SK-N-SH (cell line): ENCODE results near the gene CRHBP. TPM values are rescaled to one million over a fixed set of nuclear protein-coding genes. Genes with fewer than 3 reads are reported as not detected.
"Not testable (repeated sequence)": the region's sequence is repeated elsewhere in the genome, so short reads cannot be mapped to it uniquely, and the experiment has no call there.

ENCODE experiments used
- CTCF ChIA-PET: fragments of 300-600, 350-600 bp; formaldehyde crosslinking; extraction: SDS; loops from one replicate; lab custom pipeline; 2021; lab: Yijun Ruan, JAX
- POLR2A ChIA-PET: fragments of 350-600 bp; sonication (Branson Sonifier 250); formaldehyde crosslinking; extraction: SDS; loops from one replicate; lab custom pipeline; 2020; ENCODE audit warnings: antibody characterized with exemption, inconsistent platforms; lab: Yijun Ruan, JAX
- DNase-seq: peaks from one replicate; pipeline ENCODE4 v3.0.0; 2012
- H2AFZ ChIP-seq: fragments of 200-600 bp; sonication (generic); 2 replicates; pipeline ENCODE4 v1.8.1; 2016; ENCODE audit warnings: antibody characterized with exemption, mild to moderate bottlenecking, low read depth
- H3F3A ChIP-seq: fragments of 200-600 bp; sonication (generic); replicated peaks from 2 replicates; pipeline ENCODE3; 2016; ENCODE audit warnings: antibody characterized with exemption, mild to moderate bottlenecking; ENCODE audit not compliant: insufficient read depth
- H3K27ac ChIP-seq, 2 experiments: fragments of 200-500 bp in 1 of 2; fragments of 200-600 bp in 1 of 2; sonication (Bioruptor generic) in 1 of 2; sonication (generic), shearing (Covaris generic) in 1 of 2; 2 replicates each; pipeline versions ENCODE4 v1.5.1 to v1.6.1; 2014 to 2016; ENCODE audit warnings: low read depth in 2 of 2, inconsistent platforms in 1 of 2, low read length in 1 of 2, mild to moderate bottlenecking in 1 of 2, mixed read lengths in 1 of 2
- H3K27me3 ChIP-seq: fragments of 200-600 bp; sonication (generic), shearing (Covaris generic); 2 replicates; pipeline ENCODE4 v1.6.1; 2016; ENCODE audit warnings: mixed run types; ENCODE audit not compliant: insufficient read depth
- H3K36me3 ChIP-seq, 2 experiments: fragments of 200-500 bp in 1 of 2; fragments of 200-600 bp in 1 of 2; sonication (Bioruptor generic) in 1 of 2; sonication (generic) in 1 of 2; replicated peaks in 1 of 2; 2 replicates each; pipeline versions ENCODE3 to v1.5.1; 2014 to 2016; ENCODE audit warnings: low read length in 1 of 2, mild to moderate bottlenecking in 1 of 2; ENCODE audit not compliant: insufficient read depth in 2 of 2, control insufficient read depth in 1 of 2
- H3K4me1 ChIP-seq, 2 experiments: fragments of 200-500 bp in 1 of 2; fragments of 200-600 bp in 1 of 2; sonication (Bioruptor generic) in 1 of 2; sonication (generic), shearing (Covaris generic) in 1 of 2; 2 replicates each; pipeline versions ENCODE4 v1.5.1 to v1.6.1; 2014 to 2016; ENCODE audit warnings: low read depth in 1 of 2, low read length in 1 of 2, mixed run types in 1 of 2; ENCODE audit not compliant: insufficient read depth in 2 of 2, control insufficient read depth in 1 of 2
- H3K4me2 ChIP-seq: fragments of 200-600 bp; sonication (generic), shearing (Covaris generic); 2 replicates; pipeline ENCODE4 v1.6.1; 2017; ENCODE audit warnings: mixed run types
- H3K4me3 ChIP-seq, 2 experiments: fragments of 200-500 bp in 1 of 2; fragments of 200-600 bp in 1 of 2; sonication (Bioruptor generic) in 1 of 2; sonication (generic), shearing (Covaris generic) in 1 of 2; 2 replicates each; pipeline versions ENCODE4 v1.5.1 to v1.8.1; 2014 to 2016; ENCODE audit warnings: low read depth in 2 of 2, inconsistent platforms in 1 of 2, low read length in 1 of 2, mild to moderate bottlenecking in 1 of 2, mixed read lengths in 1 of 2, moderate library complexity in 1 of 2
- H3K79me2 ChIP-seq: fragments of 200-600 bp; sonication (generic); 2 replicates; pipeline ENCODE4 v1.8.1; 2017; ENCODE audit warnings: mild to moderate bottlenecking; ENCODE audit not compliant: insufficient read depth
- H3K9ac ChIP-seq: fragments of 200-600 bp; sonication (generic); 2 replicates; pipeline ENCODE4 v1.6.1; 2017; ENCODE audit warnings: mixed run types
- H3K9me2 ChIP-seq: fragments of 200-600 bp; sonication (generic); 2 replicates; pipeline ENCODE4 v1.6.1; 2017; ENCODE audit warnings: mixed run types
- H3K9me3 ChIP-seq: fragments of 200-600 bp; sonication (generic); 2 replicates; pipeline ENCODE4 v1.6.1; 2017; ENCODE audit warnings: mixed run types, mild to moderate bottlenecking, moderate library complexity
- H4K20me1 ChIP-seq: fragments of 200-600 bp; sonication (generic); 2 replicates; pipeline ENCODE4 v1.6.1; 2017; ENCODE audit warnings: mild to moderate bottlenecking, mixed run types; ENCODE audit not compliant: insufficient read depth
- CHD2 ChIP-seq: fragments of 150-350 bp; IDR thresholded peaks from 2 replicates; pipeline ENCODE4 v1.6.1; 2018; ENCODE audit warnings: low read length; ENCODE audit not compliant: partially characterized antibody
- ELF1 ChIP-seq: IDR thresholded peaks from 2 replicates; pipeline ENCODE4 v1.4.0; 2012
- FOXJ3 ChIP-seq: sonication (generic); formaldehyde crosslinking; IDR thresholded peaks from 2 replicates; pipeline ENCODE4 v1.5.1; 2020; ENCODE audit warnings: mild to moderate bottlenecking, missing genetic modification reagents
- FOXM1 ChIP-seq: IDR thresholded peaks from 2 replicates; pipeline ENCODE4 v1.4.0; 2012; ENCODE audit warnings: low read depth, mild to moderate bottlenecking
- GABPA ChIP-seq: IDR thresholded peaks from 2 replicates; pipeline ENCODE4 v1.4.0; 2012; ENCODE audit warnings: low read depth, mild to moderate bottlenecking
- NFIC ChIP-seq: IDR thresholded peaks from 2 replicates; pipeline ENCODE4 v1.4.0; 2012; ENCODE audit warnings: borderline replicate concordance
- NRF1 ChIP-seq: IDR thresholded peaks from 2 replicates; pipeline ENCODE4 v1.6.1; 2012; ENCODE audit warnings: low read depth, mild to moderate bottlenecking, low read length
- POLR2AphosphoS5 ChIP-seq: IDR thresholded peaks from 2 replicates; pipeline ENCODE4 v1.6.1; 2012; ENCODE audit warnings: low read depth, low read length
- RAD21 ChIP-seq: IDR thresholded peaks from 2 replicates; pipeline ENCODE4 v1.6.1; 2012; ENCODE audit warnings: mild to moderate bottlenecking, low read length
- RCOR1 ChIP-seq: fragments of 150-350 bp; IDR thresholded peaks from 2 replicates; pipeline ENCODE4 v1.6.1; 2017; ENCODE audit warnings: antibody characterized with exemption, low read length
- RFX5 ChIP-seq: IDR thresholded peaks from 2 replicates; pipeline ENCODE4 v1.6.1; 2012; ENCODE audit warnings: mild to moderate bottlenecking, improper control_type of control experiment, low read length
- RXRA ChIP-seq: IDR thresholded peaks from 2 replicates; pipeline ENCODE4 v1.4.0; 2012; ENCODE audit warnings: low read depth, mild to moderate bottlenecking, borderline replicate concordance
- TAF1 ChIP-seq: IDR thresholded peaks from 2 replicates; pipeline ENCODE4 v1.6.1; 2012; ENCODE audit warnings: low read depth, mild to moderate bottlenecking, low read length, moderate library complexity, borderline replicate concordance
- WGBS: methylation state at CpG from one replicate; pipeline ENCODE4 v1.1.6; 2017; ENCODE audit warnings: low lambda C conversion rate; 5-methylcytosine and 5-hydroxymethylcytosine counted together
- polyA plus RNA-seq, 3 experiments: library from polyadenylated mRNA; depleted of rRNA; stranded (reverse); fragments of >200 nt; gene quantifications; 2 replicates each; pipeline ENCODE4 v1.2.3, GENCODE V29; 2012
- TF ChIP-seq, protein P1 (sequence below): IDR thresholded peaks from 2 replicates; pipeline ENCODE4 v1.6.1; 2012; ENCODE audit warnings: mild to moderate bottlenecking, low read depth, low read length, moderate library complexity
- TF ChIP-seq, protein P2 (sequence below): fragments of 150-350 bp; IDR thresholded peaks from 2 replicates; pipeline ENCODE4 v1.6.1; 2016; ENCODE audit warnings: mild to moderate bottlenecking, low read depth, low read length
- TF ChIP-seq, protein P3 (sequence below): fragments of 150-350 bp; IDR thresholded peaks from 2 replicates; pipeline ENCODE4 v1.6.1; 2017; ENCODE audit warnings: antibody characterized with exemption, low read length, low read depth, borderline replicate concordance

The CRHBP gene
- polyA plus RNA-seq, 1 of the 3 experiments (the other 2 are of a cell fraction) = not detected

DNA sequence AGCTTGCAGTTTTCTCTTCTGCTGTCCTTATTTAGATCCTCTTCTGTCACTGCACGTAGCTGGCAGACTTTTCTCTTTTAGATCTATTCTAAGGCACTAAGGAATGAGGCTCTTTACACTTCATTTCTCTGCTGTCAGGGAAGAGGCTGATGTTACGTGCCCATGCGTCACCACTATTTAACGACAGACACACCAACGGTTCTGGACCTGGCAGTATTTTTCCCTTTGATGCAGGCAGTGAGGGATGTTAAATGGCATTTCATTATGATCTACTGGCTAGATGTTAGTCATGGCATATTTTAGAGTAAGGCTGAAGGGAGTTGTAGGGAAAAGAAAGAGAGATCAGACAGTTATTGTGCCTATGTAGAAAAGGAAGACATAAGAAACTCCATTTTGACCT, 8.2 kb upstream of the CRHBP start:
- Histone ChIP-seq H3F3A (no peaks in the 10 kb centered on the region), H3K36me3 (no peaks in the 10 kb centered on the region), H3K9me2 (no peaks in the 10 kb centered on the region), H3K4me3 (no peak overlapping the region), H4K20me1 (no peaks in the 10 kb centered on the region), H3K4me1 (no peaks in the 10 kb centered on the region; a peak in 1 of 4 replicates), H3K27ac (no peak overlapping the region), H3K79me2 (no peaks in the 10 kb centered on the region)
- POLR2A ChIA-PET = no interaction called here
- 71% methylated on average over 5 of the region's 5 CpGs for WGBS
- CTCF ChIA-PET = no interaction called here
- TF ChIP-seq, protein P1, sequence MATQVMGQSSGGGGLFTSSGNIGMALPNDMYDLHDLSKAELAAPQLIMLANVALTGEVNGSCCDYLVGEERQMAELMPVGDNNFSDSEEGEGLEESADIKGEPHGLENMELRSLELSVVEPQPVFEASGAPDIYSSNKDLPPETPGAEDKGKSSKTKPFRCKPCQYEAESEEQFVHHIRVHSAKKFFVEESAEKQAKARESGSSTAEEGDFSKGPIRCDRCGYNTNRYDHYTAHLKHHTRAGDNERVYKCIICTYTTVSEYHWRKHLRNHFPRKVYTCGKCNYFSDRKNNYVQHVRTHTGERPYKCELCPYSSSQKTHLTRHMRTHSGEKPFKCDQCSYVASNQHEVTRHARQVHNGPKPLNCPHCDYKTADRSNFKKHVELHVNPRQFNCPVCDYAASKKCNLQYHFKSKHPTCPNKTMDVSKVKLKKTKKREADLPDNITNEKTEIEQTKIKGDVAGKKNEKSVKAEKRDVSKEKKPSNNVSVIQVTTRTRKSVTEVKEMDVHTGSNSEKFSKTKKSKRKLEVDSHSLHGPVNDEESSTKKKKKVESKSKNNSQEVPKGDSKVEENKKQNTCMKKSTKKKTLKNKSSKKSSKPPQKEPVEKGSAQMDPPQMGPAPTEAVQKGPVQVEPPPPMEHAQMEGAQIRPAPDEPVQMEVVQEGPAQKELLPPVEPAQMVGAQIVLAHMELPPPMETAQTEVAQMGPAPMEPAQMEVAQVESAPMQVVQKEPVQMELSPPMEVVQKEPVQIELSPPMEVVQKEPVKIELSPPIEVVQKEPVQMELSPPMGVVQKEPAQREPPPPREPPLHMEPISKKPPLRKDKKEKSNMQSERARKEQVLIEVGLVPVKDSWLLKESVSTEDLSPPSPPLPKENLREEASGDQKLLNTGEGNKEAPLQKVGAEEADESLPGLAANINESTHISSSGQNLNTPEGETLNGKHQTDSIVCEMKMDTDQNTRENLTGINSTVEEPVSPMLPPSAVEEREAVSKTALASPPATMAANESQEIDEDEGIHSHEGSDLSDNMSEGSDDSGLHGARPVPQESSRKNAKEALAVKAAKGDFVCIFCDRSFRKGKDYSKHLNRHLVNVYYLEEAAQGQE = no peak
- TF ChIP-seq RFX5 = no peak
- no peak for TF ChIP-seq CHD2
- TF ChIP-seq RCOR1 = no peak
- TF ChIP-seq RAD21 = no peak
- TF ChIP-seq GABPA = no peak
- TF ChIP-seq, protein P2, sequence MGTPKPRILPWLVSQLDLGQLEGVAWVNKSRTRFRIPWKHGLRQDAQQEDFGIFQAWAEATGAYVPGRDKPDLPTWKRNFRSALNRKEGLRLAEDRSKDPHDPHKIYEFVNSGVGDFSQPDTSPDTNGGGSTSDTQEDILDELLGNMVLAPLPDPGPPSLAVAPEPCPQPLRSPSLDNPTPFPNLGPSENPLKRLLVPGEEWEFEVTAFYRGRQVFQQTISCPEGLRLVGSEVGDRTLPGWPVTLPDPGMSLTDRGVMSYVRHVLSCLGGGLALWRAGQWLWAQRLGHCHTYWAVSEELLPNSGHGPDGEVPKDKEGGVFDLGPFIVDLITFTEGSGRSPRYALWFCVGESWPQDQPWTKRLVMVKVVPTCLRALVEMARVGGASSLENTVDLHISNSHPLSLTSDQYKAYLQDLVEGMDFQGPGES = no peak
- TF ChIP-seq, protein P3, sequence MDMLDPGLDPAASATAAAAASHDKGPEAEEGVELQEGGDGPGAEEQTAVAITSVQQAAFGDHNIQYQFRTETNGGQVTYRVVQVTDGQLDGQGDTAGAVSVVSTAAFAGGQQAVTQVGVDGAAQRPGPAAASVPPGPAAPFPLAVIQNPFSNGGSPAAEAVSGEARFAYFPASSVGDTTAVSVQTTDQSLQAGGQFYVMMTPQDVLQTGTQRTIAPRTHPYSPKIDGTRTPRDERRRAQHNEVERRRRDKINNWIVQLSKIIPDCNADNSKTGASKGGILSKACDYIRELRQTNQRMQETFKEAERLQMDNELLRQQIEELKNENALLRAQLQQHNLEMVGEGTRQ = no peak
- TF ChIP-seq NFIC = no peak
- TF ChIP-seq FOXM1 = no peak
- no peak for TF ChIP-seq RXRA
- TF ChIP-seq TAF1 = no peak
- TF ChIP-seq FOXJ3 (CRISPR knock-in tag) = no peak
- no peak for TF ChIP-seq NRF1
- no peak for TF ChIP-seq POLR2AphosphoS5
- TF ChIP-seq ELF1 = no peak
- TF ChIP-seq, all 33 proteins: peak for 0
- no peak overlapping the region for H3K4me2 ChIP-seq
- H3K9me3 ChIP-seq = no peaks in the 10 kb centered on the region
- H3K9ac ChIP-seq = no peak overlapping the region
- no peak for DNase-seq
- no peaks in the 10 kb centered on the region for H3K27me3 ChIP-seq
- H2AFZ ChIP-seq = no peak overlapping the region

DNA sequence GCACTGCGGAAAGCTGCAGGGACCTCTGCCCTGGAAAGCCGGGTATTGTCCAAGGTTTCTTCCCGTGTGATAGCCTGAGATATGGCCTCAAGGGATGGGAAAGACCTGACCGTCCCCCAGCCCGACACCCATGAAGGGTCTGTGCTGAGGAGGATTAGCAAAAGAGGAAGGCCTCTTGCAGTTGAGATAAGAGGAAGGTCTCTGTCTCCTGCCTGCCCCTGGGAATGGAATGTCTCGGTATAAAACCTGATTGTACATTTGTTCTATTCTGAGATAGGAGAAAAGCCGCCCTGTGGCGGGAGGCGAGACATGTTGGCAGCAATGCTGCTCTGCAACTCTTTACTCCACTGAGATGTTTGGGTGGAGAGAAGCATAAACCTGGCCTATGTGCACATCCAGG, 7.6 kb upstream of the CRHBP start:
- H3K9me3 ChIP-seq, H3K4me2 ChIP-seq, CTCF ChIA-PET, H3F3A ChIP-seq, H3K79me2 ChIP-seq, H3K9me2 ChIP-seq, H3K36me3 ChIP-seq, DNase-seq, H4K20me1 ChIP-seq, H3K27ac ChIP-seq, H2AFZ ChIP-seq, H3K27me3 ChIP-seq, H3K9ac ChIP-seq, H3K4me3 ChIP-seq, POLR2A ChIA-PET, H3K4me1 ChIP-seq: not testable (repeated sequence)
- 69% methylated on average over 9 of the region's 9 CpGs for WGBS
